ENCODE data around the gene SOD2. TPM values are rescaled to one million over a fixed set of nuclear protein-coding genes. Genes with fewer than 3 reads are reported as not detected.
"Not testable (repeated sequence)": the region's sequence is repeated elsewhere in the genome, so short reads cannot be mapped to it uniquely, and the experiment has no call there.

Gene SOD2
- total RNA-seq, 1 donor = 646 TPM

DNA sequence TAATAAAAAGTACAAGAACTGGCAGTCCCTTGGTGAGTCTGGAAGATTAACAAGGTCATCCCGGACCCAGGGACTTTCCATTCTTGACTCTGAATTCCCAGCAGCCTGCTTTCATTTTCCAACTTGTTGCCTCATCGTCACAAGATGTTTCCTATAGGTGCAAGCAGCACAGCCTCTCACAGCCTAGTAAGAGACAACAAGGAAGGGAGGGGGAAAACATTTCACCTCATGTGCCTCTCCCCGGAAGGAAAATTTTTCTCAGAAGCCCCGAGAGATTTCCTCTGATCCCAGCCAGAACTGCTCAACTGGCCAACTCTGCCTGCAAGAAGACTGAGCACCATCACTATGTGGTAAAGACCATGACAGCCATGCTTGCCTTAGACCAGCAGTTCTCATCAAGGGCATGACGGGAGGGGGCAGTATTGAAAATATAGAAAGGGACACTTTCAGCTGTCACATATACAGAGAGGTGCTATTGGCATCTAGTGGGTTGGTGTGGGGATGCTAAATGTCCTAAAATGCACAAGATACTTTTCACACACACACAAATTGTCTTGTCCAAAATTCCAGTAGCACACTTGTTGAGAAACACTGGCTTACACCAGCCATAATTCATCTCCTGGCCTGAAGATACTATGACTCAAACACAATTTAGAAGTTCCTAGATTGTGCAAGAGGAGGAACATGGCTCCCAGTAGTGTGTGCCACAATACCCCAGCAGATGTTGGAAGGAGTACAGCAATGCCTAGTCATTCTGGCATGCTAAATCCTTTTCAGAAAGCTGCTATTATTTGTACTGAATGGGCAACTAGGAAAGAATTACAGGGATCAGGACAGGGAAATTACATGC, 23.4 kb upstream of the SOD2 start:
- DNase-seq (ENCODE audit: low read depth in 2 of 3, low spot score in 2 of 3) = peak in 2 of 3 donors; percentile 31 to 37

DNA sequence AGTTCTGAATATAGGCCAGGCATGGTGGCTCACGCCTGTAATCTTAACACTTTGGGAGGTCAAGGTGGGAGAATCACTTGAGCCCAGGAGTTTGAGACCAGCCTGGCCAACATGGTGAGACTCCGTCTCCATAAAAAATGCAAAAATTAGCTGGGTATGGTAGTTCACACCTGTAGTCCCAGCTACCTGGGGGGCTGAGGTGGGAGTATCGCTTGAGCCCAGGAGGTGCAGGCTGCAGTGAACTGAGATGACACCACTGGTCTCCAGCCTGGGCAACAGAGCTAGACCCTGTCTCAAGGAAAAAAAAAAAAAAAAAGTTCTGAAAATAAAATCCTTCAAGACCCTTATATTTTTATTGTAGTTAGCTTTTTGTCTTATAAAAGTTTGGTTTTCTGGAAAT, 22.6 kb upstream of the SOD2 start:
- DNase-seq (ENCODE audit: low read depth in 2 of 3, low spot score in 2 of 3) = no peak

DNA sequence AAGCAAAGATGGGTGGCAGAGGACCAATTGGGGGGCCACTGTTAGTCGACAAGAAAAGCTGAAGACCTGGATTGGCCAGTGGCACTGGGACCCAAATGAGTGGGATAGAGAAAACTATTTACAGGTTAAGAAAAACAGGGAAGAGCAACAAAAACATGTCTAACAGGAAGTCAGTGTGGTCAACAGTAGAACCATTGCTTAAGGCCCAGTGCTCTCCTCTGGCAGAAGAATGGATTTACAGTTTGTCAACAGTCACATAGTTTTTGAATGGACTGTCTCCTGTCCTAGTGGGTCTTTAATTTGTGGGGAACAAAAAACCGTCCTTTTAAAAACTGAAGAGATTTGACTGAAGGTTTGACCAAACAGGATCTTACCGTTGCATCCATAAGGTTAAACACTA, 22.1 kb upstream of the SOD2 start:
- no peak for DNase-seq (ENCODE audit: low read depth in 2 of 3, low spot score in 2 of 3)

DNA sequence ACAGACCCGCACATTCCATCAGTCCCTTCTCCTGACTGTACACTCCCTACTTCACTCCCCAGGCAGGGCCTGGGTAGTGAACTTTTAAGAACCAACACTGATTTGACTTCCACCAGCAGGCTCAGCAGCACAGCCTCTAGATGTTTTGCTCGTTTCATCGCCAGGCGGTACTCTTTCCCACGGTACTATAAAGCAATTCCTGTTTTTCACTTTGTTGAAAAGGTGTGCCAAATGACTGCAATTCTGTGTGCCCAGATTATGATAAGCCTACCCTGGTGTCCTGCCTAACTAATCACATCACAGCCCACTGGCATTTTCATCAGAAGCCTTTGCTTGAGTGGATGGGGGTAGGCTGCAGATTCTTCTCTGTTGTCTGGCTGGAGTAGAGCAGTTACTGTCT, 21.4 kb upstream of the SOD2 start:
- DNase-seq (ENCODE audit: low read depth in 2 of 3, low spot score in 2 of 3) = no peak

DNA sequence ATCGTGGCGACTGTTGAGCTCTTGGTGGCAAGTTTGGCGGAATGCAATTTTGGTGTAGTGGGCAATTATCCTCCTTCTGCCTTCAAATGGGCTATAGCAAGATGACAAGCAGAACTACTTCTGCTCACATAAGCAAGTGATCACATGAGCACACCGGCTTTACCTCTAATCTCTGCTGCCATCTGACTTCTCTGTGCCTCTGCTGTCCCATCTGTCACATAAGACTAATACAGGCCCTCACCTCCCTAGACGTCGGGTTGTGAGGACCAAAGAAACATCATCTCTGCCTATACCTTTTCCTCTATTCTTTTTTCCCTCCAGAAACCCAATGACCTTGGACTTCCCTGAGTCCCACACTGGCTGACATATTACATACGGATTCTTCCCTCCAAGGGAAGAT, 20.9 kb upstream of the SOD2 start:
- DNase-seq (ENCODE audit: low read depth in 2 of 3, low spot score in 2 of 3) = no peak

DNA sequence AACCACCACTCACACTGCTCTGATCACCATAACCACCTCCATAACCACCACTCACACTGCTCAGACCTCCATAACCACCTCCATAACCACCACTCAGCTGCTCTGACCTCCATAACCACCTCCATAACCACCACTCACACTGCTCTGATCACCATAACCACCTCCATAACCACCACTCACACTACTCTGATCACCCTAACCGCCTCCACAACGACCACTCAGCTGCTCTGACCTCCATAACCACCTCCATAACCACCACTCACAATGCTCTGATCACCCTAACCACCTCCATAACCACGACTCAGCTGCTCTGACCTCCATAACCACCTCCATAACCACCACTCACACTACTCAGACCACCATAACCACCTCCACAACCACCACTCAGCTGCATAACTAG, 19.3 kb upstream of the SOD2 start:
- DNase-seq (ENCODE audit: low read depth in 2 of 3, low spot score in 2 of 3) = not testable (repeated sequence)

DNA sequence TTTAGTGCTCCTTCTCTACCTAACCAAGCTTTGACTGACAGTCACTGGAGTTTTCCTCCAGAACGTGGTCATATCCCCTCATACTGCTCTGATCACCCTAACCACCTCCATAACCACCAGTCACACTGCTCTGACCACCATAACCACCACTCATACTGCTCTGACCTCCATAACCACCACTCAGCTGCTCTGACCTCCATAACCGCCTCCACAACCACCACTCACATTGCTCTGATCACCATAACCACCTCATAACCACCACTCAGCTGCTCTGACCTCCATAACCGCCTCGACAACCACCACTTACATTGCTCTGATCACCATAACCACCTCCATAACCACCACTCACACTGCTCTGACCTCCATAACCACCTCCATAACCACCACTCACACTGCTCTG, 17.6 kb upstream of the SOD2 start:
- not testable (repeated sequence) for DNase-seq (ENCODE audit: low read depth in 2 of 3, low spot score in 2 of 3)

DNA sequence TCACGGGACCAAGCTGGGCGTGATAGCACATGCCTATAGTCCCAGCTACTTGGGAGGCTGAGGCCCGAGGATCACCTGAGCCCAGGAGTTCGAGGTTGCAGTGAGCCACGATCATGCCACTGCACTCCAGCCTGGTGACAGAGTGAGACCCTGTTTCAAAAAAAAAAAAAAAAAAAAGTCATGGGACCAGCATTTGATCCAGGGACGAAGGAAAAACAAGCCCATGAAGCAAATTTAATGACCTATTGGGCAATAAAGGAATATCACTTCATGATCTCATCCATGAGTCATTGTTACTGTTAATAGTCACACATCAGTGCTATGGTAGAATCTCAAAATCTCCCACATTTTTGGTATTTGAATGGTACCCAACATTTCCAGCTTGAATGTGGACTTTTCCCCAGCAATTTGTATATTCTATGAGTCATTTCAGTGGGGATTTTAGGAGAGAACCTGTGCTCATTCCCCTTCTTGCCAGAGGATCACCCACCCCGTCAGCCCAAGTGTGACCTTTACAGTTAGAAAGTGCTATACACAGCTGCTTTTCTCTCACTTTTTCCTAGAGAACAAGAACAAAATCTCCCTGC, 8.5 kb upstream of the SOD2 start:
- DNase-seq (ENCODE audit: low read depth in 2 of 3, low spot score in 2 of 3) = no peak

DNA sequence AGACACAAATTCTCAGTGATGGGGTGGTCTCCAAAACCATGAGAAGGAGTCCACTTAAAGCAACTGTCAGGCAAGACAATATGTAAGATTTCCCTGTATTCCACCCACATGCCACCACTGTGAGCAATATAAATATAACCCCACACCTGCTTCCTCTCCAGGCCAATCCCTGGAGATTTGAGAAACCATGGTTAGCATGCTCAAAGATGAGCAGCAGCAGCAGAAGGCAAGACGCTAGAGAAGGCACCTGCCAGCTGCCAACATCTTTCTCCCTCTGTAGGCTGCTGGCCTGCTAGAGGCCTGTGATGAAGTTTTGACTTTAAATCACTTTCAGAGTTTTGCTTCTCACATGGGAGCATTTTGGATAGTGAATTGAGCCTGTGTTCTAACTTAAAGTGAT, 7.9 kb upstream of the SOD2 start:
- no peak for DNase-seq (ENCODE audit: low read depth in 2 of 3, low spot score in 2 of 3)

DNA sequence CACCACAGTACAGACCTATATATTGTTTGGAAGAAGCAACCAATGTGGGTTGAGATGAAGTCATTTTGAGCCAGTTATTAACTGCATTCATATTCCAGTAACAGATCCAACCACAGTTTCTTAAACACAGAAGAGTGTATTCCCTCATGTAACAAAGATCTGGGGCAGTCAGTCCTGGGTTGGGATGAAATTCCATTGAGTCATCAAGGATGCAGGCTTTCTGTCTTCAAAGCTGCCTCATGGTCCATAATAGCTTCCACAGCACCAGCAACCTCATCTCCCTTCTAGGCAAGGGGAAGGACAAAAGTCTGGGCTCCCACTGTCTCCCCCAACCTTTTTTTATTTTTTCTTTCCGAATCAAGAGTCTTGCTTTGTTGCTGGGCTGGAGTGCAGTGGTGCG, 2.9 kb upstream of the SOD2 start:
- DNase-seq (ENCODE audit: low read depth in 2 of 3, low spot score in 2 of 3) = no peak

DNA sequence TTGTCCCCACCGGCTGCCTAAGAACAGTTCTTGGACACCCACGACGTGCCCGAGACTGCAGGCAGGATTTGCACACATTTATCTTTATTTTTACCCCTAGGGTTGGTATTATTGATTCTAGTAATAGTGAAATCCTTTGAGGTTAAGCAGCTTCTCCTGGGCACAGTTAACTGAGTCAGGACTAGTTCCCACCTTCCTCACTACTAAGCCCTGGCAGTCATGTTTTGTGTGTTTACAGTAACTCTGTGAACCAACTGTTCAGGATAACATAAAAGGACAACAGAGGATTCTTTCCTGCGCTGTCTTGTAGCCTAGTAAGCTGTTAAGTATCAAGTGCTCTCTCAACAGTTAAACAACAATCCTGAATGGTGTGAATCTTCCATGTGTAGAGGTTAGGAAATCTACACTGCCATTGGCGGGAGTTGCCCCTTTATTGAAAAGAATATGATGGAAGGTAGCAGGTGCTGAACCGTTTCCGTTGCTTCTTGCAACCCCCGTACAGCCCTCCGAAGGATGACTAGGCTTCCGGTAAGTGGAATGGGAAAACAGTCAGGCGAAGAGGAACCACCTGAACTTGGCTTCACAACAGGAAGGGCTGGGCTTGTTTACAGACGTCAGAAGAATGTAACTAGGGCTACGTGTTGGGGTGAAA, 979 bp upstream of the SOD2 start:
- DNase-seq (ENCODE audit: low read depth in 2 of 3, low spot score in 2 of 3) = peak; percentile 34 to 82 (median 70)

DNA sequence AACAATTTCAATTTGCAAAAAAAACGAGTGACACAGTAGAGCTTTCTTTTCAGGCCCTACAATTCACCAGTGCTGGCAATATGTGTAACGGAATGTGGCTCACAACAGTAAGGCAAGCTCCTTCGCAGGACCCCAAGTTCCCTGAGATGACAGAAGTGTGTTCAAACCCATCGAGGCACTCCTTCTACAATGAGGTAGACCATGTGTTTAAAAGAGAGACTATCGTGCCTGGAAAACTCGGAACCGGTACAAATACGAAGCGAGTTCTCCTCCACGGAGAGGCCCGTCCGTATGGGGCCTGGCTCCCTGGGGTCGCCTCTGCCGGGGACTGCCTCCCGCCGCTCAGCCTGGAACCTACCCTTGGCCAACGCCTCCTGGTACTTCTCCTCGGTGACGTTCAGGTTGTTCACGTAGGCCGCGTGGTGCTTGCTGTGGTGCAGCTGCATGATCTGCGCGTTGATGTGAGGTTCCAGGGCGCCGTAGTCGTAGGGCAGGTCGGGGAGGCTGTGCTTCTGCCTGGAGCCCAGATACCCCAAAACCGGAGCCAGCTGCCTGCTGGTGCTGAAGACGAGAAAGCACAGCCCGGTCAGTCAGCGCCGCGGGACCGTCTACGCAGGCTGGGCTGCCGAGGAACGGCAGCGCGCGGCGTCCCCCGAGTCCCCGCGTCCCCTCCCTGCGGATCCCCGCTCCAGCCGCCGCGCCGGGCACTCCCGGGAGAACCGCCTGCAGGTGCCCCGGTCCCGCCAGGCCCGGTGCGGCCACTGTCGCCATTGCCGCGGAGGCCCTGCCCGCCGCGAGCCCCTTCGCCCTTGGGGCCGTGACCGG, 526 bp downstream of the SOD2 start:
- peak; percentile 28 to 35 (median 31) for DNase-seq (ENCODE audit: low read depth in 2 of 3, low spot score in 2 of 3)

DNA sequence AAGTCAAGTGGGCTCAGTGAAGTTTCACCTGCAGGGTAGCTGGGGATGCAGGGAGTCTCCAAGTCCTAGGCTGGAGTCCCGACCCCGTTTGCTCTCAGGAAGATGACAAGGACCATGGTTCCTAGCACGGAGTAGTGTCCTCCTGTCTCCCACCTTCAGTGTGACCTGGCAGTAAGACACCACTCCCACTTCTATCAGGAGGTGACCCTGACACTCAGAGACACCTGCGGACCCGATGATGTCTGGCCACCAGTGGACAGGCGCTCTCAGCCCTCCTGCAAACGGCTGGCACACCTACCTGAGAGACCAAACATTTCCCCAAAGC, 1.1 kb downstream of the SOD2 start:
- no peak for DNase-seq (ENCODE audit: low read depth in 2 of 3, low spot score in 2 of 3)

DNA sequence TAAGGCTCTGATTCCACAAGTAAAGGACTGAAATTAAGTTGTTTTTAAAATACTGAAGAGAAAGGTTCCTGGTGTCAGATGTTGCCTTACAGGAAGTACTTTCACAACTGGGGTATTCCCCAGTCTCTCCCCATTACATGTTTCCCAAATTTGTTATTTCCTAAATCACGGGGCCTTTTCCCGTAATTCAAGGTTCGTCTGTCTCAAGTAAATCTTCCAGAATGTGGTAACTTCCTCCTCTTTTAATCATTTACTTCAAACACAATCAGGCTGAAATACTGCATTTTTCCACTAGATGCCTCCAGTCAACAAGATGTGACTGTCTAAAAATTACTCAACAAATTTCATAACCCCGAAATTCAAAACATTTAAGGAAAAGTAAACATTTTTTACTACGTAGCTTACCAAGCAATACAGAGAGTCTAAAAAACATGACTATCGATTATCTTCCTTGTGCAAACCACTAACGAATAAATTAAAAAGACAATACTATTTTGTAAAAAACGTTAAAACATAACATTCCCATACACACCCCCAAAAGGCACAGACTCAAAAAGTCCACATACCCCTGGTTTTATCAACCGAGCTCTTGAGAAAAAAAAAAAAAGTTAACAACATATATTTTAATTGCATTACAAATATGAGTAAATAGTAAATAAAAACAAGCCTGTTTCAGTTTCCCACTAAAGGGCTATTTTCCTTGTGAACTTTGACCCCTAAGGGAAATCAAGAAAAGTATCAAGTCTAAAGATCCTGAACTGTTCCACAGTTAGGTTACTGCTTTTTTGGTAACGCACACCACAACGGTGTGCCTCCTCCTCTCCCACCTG, 1.7 kb downstream of the SOD2 start:
- peak; percentile 29 to 85 (median 72) for DNase-seq (ENCODE audit: low read depth in 2 of 3, low spot score in 2 of 3)

DNA sequence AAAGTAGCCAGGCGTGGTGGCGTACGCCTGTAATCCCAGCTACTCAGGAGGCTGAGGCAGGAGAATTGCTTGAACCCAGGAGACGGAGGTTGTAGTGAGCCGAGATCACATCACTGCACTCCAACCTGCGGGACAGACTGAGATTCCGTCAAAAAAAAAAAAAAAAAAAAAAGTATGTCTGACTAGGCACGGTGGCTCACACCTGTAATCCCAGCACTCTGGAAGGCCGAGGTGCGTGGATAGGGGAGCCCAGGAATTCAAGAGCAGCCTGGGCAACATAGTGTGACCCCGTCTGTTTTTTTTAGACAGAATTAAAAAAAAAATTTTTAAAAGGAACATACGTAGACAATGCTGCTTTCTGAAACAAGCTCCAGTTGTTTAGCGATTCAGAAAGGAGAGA, 2.9 kb downstream of the SOD2 start:
- not testable (repeated sequence) for DNase-seq (ENCODE audit: low read depth in 2 of 3, low spot score in 2 of 3)

DNA sequence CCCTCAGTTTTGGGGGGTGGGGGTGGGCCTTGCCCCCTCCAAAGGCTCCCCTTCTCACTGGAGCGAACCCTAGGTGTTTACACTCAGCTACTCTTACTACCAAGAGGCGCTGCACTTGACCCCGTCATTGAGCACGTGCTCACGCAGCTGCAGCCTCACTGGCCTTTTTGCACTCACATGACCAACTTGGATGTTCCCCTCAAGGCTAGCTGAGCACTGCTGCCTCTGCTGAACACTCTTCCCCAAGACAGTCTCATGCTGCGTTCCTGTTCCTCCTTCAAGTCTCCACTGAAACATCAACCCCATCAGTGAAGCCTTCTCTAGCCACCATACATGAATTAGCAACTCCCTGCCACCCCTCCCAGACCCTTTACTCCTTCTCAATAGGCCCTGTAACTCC, 4.0 kb downstream of the SOD2 start:
- no peak for DNase-seq (ENCODE audit: low read depth in 2 of 3, low spot score in 2 of 3)

DNA sequence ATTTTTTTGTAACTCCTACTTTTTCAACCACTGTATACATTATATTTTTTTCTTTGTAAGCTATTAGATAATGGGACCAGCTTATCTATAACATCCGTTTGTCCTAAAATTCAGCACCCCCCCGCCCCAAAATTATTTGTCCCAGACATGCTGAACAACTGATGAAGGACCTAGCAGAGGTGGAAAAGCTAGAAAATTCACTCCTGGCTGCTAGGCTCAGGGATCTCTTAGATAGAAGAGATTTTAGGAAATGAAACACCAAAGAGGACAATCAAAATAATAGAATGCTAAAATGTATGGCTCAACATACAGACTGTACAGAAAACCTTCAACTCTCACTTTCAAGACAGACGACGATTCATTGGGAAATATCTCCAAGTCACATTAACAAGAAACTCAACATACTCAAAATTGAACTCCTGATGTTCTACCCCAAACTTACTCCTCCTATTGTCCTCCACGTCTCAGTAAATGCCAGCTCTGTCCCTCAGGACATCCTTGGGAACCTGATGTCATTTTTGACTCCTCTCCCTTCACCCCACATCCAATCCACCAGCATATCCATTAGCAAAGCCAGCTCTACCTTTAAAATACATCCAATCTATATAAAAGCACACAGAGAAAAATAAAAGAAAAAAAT, 4.7 kb downstream of the SOD2 start:
- DNase-seq (ENCODE audit: low read depth in 2 of 3, low spot score in 2 of 3) = no peak

DNA sequence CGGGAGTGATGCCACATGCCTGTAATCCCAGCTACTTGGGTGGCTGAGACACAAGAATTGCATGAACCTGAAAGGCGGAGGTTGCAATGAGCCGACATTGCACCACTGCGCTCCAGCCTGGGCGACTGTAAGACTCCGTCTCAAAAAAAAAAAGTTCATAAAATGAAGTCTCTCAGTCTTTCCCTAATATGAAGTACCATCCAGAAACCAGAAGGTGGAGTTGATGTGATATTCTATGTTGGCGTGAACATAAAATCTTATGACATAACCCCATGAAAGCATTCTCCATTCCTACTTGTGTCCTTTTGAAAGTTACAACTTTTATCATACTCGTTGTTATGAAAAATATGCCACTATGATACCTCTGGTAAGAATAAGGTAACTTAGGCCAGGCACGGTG, 5.7 kb downstream of the SOD2 start:
- peak in 1 of 3 donors; percentile 57 for DNase-seq (ENCODE audit: low read depth in 2 of 3, low spot score in 2 of 3)

DNA sequence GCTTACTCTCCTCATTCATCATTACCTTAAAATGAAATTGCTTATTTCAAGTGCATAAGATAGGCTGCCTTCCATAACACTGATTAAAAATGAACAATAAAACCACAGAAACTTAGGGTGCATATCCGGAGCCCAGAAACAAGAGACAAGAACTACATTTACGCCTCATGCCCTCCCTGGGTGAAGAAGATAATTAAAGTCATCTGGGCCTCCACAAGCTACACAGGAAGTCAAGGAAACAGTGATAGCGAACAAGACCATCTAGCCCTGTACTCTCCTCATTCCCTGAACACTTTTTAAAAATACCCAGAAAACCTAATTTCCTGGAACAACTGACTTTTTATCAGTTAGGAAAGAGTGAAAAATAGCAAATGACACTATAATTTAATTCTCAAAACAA, 6.3 kb downstream of the SOD2 start:
- DNase-seq (ENCODE audit: low read depth in 2 of 3, low spot score in 2 of 3) = peak in 2 of 3 donors; percentile 63 to 67

DNA sequence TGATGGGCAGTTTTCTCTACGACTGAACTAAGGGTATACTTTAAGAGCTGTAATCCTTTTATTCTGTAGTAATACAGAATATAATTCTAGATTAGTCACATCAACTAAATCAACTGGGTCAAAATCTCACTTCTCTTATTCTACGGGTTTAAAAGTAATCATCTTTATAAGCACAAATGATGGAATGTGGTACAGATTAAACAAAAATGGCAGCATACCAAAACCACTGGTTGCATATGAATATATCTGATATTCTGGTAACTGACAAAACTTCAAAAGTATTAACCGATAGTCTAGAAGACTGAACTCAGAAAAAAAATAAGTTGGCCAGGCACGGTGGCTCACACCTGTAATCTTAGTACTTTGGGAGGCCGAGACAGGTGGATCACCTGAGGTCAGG, 7.0 kb downstream of the SOD2 start:
- DNase-seq (ENCODE audit: low read depth in 2 of 3, low spot score in 2 of 3) = no peak
